Choroid plexus epithelial cell (primary cell): ENCODE measurements around the gene TMEM178A.

ENCODE experiments used
- DNase-seq: peaks from one replicate; pipeline ENCODE4 v3.0.0-alpha.2; 2010; ENCODE audit warnings: low read depth
- H3K4me3 ChIP-seq: 2 replicates; pipeline ENCODE4 v1.5.1; 2011; ENCODE audit warnings: low read depth, mild to moderate bottlenecking, control low read depth, low read length, moderate library complexity
- CTCF ChIP-seq: conservative IDR thresholded peaks from 2 replicates; pipeline ENCODE4 v1.5.1; 2011; ENCODE audit warnings: low read depth, mild to moderate bottlenecking, control low read depth, inconsistent platforms, low read length, moderate library complexity

Gene TMEM178A

GRCh38 chr2:39755466-39755865 lies 89.7 kb downstream of the TMEM178A start:
- DNase-seq, result no peak
- no peak for TF ChIP-seq CTCF
- H3K4me3 ChIP-seq, result no peak overlapping the region

GRCh38 chr2:39757156-39757555 lies 91.4 kb downstream of the TMEM178A start:
- TF ChIP-seq CTCF, result no peak
- no peak for DNase-seq

GRCh38 chr2:39762448-39762847 lies 96.7 kb downstream of the TMEM178A start:
- TF ChIP-seq CTCF, result no peak
- DNase-seq, result no peak
- H3K4me3 ChIP-seq, result no peak overlapping the region

More at GRCh38 chr2:39757156-39757555, 91.4 kb downstream of the TMEM178A start:
- H3K4me3 ChIP-seq, result no peak overlapping the region
